ENCODE measurements around the gene RPS6KC1.
"Not testable (repeated sequence)": the region's sequence is repeated elsewhere in the genome, so short reads cannot be mapped to it uniquely, and the experiment has no call there.

GRCh38 chr1:213117699-213118180, 66.7 kb downstream of the RPS6KC1 start:
- TF ChIP-seq CTCF (conservative IDR thresholded peaks at IDR 0.05); ZFX (IDR thresholded peaks at IDR 0.05): not testable (repeated sequence)

All from C4-2B (cell line).